ENCODE data around the gene GAS6.

DNA sequence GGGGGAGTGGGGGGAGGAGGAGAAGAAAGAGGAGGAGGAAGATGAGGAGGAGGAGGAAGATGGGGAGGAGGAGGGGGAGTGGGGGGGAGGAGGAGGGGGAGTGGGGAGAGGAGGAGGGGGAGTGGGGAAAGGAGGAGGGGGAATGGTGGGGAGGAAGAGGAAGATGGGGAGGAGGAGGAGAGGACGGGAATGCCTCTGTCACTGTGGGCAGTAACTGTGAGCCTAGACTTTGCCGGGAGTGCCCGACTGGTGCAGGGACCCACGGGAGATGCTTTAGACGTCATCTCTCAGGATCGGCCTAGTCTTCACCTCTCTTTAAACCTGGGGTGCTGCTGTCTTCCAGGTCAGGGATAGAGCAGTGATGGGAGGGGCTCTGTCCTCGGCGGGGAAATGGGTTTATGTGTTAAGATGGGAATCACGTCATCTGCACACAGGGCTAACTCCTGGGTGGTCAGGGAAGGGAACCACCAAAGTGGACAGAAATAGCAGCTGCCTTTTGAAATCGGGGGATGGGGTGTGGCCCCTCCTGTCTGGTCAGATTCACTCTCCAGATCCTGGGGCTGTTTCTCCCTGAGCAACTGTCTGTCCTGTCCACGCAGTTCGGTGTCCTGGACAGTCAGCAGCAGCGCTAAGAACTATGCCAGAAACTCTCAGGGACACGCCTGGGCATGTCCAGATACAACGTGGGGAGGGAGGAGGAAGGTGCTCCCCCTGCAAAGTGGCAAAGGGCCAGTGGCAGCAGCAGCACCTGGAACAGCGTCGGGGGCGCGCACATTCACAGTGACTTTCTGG lies 26.9 kb downstream of the GAS6 start:
- no peak for TF ChIP-seq CTCF (conservative IDR thresholded peaks at IDR 0.05)
- no peak for TF ChIP-seq EZH2 (IDR thresholded peaks at IDR 0.05; ENCODE audit: low read depth)

Data from PC-9 (cell line).